Neutrophil (primary cell): ENCODE measurements around the gene OLIG1.

Experiments
- H3K27ac ChIP-seq: fragments of 200-600 bp; sonication (generic); 2 replicates; pipeline ENCODE4 v1.5.1; 2016; ENCODE audit warnings: mild to moderate bottlenecking, moderate library complexity
- H3K27me3 ChIP-seq: fragments of 200-600 bp; sonication (generic); 2 replicates; pipeline ENCODE4 v1.6.0; 2016; ENCODE audit warnings: mild to moderate bottlenecking
- H3K36me3 ChIP-seq: fragments of 200-600 bp; sonication (generic); 2 replicates; pipeline ENCODE4 v1.5.1; 2017
- H3K4me1 ChIP-seq, 2 experiments: fragments of 200-600 bp in 1 of 2; sonication (generic) in 1 of 2; 1 replicate in 1 of 2; 2 replicates in 1 of 2; pipeline versions ENCODE4 v1.5.1 to v1.6.1; 2013 to 2016; ENCODE audit warnings: low read depth in 1 of 2, low read length in 1 of 2, mild to moderate bottlenecking in 1 of 2, moderate library complexity in 1 of 2; ENCODE audit not compliant: control insufficient read depth in 1 of 2, insufficient read depth in 1 of 2
- H3K4me3 ChIP-seq, 2 experiments: fragments of 200-600 bp in 1 of 2; sonication (generic) in 1 of 2; 1 replicate in 1 of 2; 2 replicates in 1 of 2; pipeline ENCODE4 v1.5.1; 2013 to 2016; ENCODE audit warnings: low read depth in 1 of 2, low read length in 1 of 2, mild to moderate bottlenecking in 1 of 2, moderate library complexity in 1 of 2
- H3K9me3 ChIP-seq: fragments of 200-600 bp; sonication (generic); 2 replicates; pipeline ENCODE4 v1.5.1; 2016
- CTCF ChIP-seq: fragments of 200-600 bp; sonication (generic); IDR thresholded peaks from 2 replicates; pipeline ENCODE4 v1.5.1; 2016; ENCODE audit warnings: antibody characterized with exemption

Gene OLIG1

GRCh38 chr21:33080776-33081175 lies 10.8 kb downstream of the OLIG1 start:
- TF ChIP-seq CTCF, result no peak
- Histone ChIP-seq H3K27me3 (peaks cover 26% of the 10 kb centered on the region), H3K9me3 (no peaks in the 10 kb centered on the region), H3K27ac (no peak overlapping the region), H3K4me3 (no peak overlapping the region), H3K36me3 (no peaks in the 10 kb centered on the region), H3K4me1 (no peaks in the 10 kb centered on the region)

GRCh38 chr21:33088384-33088783 lies 18.4 kb downstream of the OLIG1 start:
- no peaks in the 10 kb centered on the region for H3K9me3 ChIP-seq
- no peaks in the 10 kb centered on the region for H3K36me3 ChIP-seq
- H3K27me3 ChIP-seq, result no peaks in the 10 kb centered on the region
- no peak overlapping the region for H3K4me3 ChIP-seq
- H3K4me1 ChIP-seq, result peaks cover 0 to 6% of the 10 kb centered on the region in 2 experiments
- no peak for TF ChIP-seq CTCF
- H3K27ac ChIP-seq, result no peak overlapping the region

DNA sequence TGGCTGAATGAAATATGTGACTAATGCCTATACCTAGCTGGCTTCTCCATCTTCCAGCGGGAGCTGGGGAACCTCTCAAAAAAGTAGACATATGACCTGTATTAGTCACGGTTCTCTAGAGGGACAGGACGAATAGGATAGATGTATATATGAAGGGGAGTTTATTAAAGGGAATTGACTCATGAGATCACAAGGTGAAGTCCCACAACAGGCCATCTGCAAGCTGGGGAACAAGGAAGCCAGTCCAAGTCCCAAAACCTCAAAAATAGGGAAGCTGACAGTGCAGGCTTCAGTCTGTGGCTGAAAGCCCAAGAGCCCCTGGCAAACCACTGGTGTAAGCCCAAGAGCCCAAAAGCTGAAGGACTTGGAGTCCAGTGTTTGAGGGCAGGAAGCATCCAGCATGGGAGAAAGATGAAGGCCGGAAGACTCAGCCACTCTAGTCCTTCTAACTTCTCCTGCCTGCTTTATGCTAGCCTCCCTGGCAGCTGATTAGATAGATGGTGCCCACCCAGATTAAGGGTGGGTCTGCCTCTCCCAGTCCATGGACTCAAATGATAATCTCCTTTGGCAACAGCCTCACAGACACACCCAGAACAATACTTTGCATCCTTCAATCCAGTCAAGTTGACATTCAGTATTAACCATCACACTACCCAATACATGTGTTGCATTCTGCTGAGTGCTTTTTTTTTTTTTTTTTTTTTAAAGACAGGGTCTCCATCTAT lies 19.6 kb downstream of the OLIG1 start:
- Histone ChIP-seq H3K4me1 (peaks cover 0 to 6% of the 10 kb centered on the region in 2 experiments), H3K27ac (no peak overlapping the region), H3K27me3 (no peaks in the 10 kb centered on the region), H3K36me3 (no peaks in the 10 kb centered on the region), H3K4me3 (no peak overlapping the region), H3K9me3 (no peaks in the 10 kb centered on the region)
- TF ChIP-seq CTCF, result no peak

GRCh38 chr21:33096426-33096825 lies 26.5 kb downstream of the OLIG1 start:
- H3K27ac ChIP-seq, result peak overlapping the region; percentile 14
- H3K4me3 ChIP-seq, result no peak overlapping the region
- peaks cover 6 to 10% of the 10 kb centered on the region in 2 experiments for H3K4me1 ChIP-seq
- H3K27me3 ChIP-seq, result no peaks in the 10 kb centered on the region
- no peaks in the 10 kb centered on the region for H3K36me3 ChIP-seq
- no peak for TF ChIP-seq CTCF
- no peaks in the 10 kb centered on the region for H3K9me3 ChIP-seq

DNA sequence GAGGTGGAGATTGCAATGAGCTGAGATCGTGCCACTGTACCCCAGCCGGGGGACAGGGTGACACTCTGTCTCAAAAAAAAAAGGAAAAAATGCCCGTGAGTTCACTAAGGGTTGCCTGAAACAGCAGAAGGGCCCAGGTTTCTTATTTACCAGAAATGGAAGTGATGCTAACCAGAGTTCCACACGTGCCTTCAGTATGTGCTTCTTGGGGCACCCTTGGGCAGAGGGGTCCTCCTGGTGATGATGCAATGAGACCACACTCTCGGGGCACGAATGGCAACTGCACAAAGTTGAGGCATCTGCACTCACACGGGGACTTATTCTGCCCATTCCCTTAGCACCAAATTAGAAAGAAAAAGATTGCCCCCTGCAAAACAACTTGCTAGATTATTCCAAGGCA lies 29.2 kb downstream of the OLIG1 start:
- peaks cover 6 to 10% of the 10 kb centered on the region in 2 experiments for H3K4me1 ChIP-seq
- no peaks in the 10 kb centered on the region for H3K36me3 ChIP-seq
- no peaks in the 10 kb centered on the region for H3K9me3 ChIP-seq
- H3K4me3 ChIP-seq, result no peak overlapping the region
- no peaks in the 10 kb centered on the region for H3K27me3 ChIP-seq
- no peak for TF ChIP-seq CTCF
- H3K27ac ChIP-seq, result no peak overlapping the region
